H1 (cell line): ENCODE results near the gene PRPF31. TPM values are rescaled to one million over a fixed set of nuclear protein-coding genes. Genes with fewer than 3 reads are reported as not detected.

Source experiments
- CBX8 ChIP-seq: fragments of 300-800, 300-1000 bp; sonication (generic); IDR thresholded peaks from 2 replicates; pipeline ENCODE4 v1.7.1; 2016; ENCODE audit warnings: low read depth, low read length, borderline replicate concordance
- EP300 ChIP-seq, 2 experiments: IDR thresholded peaks; 1 replicate in 1 of 2; 2 replicates in 1 of 2; pipeline ENCODE4 v1.6.1; 2011 to 2012; ENCODE audit warnings: low read depth in 2 of 2, low read length in 2 of 2, mild to moderate bottlenecking in 2 of 2, borderline replicate concordance in 1 of 2, inconsistent platforms in 1 of 2, moderate library complexity in 1 of 2
- EZH2 ChIP-seq: fragments of 200-600 bp; sonication (generic); IDR thresholded peaks from 2 replicates; pipeline ENCODE4 v1.7.1; 2012; ENCODE audit warnings: low read depth, mild to moderate bottlenecking, moderate library complexity, low read length, inconsistent platforms; ENCODE audit not compliant: severe bottlenecking
- KDM4A ChIP-seq: IDR thresholded peaks from one replicate; pipeline ENCODE4 v1.7.1; 2012; ENCODE audit warnings: low read depth, mild to moderate bottlenecking, moderate library complexity, low read length, inconsistent platforms; ENCODE audit not compliant: severe bottlenecking
- PHF8 ChIP-seq: fragments of 200-600 bp; sonication (generic); conservative IDR thresholded peaks from 2 replicates; pipeline ENCODE4 v1.7.1; 2012; ENCODE audit warnings: low read depth, mild to moderate bottlenecking, inconsistent platforms, low read length, moderate library complexity
- POLR2A ChIP-seq, 2 experiments: IDR thresholded peaks; 1 replicate in 1 of 2; 2 replicates in 1 of 2; pipeline ENCODE4 v1.6.1; 2011; ENCODE audit warnings: low read depth in 2 of 2, low read length in 2 of 2, mild to moderate bottlenecking in 2 of 2; ENCODE audit errors: control extremely low read depth in 1 of 2
- RBBP5 ChIP-seq: IDR thresholded peaks from 2 replicates; pipeline ENCODE4 v1.7.1; 2012; ENCODE audit warnings: low read depth, mild to moderate bottlenecking, inconsistent platforms, low read length, moderate library complexity, borderline replicate concordance
- TEAD4 ChIP-seq: IDR thresholded peaks from 2 replicates; pipeline ENCODE4 v1.6.1; 2012; ENCODE audit warnings: low read depth, low read length, inconsistent platforms, mixed read lengths
- polyA plus RNA-seq, 7 experiments: library from polyadenylated mRNA; depleted of rRNA in 3 of 7; stranded (reverse) in 5 of 7; unstranded in 2 of 7; fragments of >200 nt in 5 of 7; fragments of 200-250 nt in 2 of 7; gene quantifications; 1 replicate in 5 of 7; 2 replicates in 1 of 7; 4 replicates in 1 of 7; pipeline versions ENCODE4 v1.2.1 to v1.2.3, GENCODE V29; 2011 to 2013; ENCODE audit warnings: missing spikeins in 2 of 7, mixed read lengths in 2 of 7
- total RNA-seq: library from RNA; stranded (reverse); fragmentation: NEBNext Ultra II Directional; extraction: Animal tissue kit (Norgen Biotek cat#: 25700); gene quantifications from 2 replicates; pipeline ENCODE4 v1.2.1, GENCODE V29; 2021
- TF ChIP-seq, protein P1 (sequence below): IDR thresholded peaks from 2 replicates; pipeline ENCODE4 v1.6.1; 2012; ENCODE audit warnings: inconsistent platforms

The PRPF31 gene
- total and polyA plus RNA-seq, 2 of the 8 experiments (the other 6 are each of a cell fraction or from before 2014, with no cell fraction given) = 51.1 to 97.4 TPM

DNA sequence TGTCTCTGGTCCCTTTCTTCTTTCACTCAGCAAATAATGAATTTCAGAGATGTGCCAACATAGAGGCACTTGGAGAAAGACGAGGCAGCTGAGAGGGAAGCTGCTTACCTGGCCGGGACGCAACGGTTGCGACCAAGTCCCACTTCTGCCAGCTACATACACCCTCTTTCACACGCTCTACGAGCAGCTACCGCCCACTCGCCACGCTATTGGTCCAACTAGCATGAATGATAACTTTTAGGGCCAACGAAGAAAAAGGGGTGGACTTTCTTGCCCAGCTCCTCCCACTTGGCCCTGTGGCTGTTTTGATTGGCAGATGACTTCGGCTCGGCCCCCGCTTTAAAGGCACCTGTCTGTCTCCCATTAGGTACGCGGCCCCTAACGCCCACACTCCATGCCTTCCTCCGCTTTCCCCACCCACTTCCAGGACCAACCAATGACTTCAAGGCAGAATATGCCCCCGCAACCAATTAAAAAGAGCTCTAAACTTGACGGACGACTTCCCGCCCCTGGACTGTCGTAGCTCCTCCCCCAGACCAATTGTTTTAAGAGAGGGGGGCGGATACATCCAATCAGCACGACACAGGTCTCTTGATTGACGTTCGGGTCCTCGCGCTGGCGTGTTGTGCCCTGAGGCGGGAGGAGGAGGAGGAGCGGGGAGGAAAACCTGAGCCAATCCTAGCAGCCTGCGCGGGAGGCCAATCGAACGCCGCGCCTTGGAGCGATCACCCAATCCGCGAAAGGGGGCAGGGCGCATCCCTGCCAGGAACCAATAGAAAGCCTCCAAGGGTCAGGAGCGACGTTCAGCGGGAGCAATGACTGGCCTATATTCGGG is 21.5 kb downstream of the PRPF31 start (continued):
- TF ChIP-seq CBX8 (no peak), PHF8 (no peak), EP300 (IDR thresholded peaks at IDR 0.05; ENCODE audit: borderline replicate concordance in 1 of 2, low read depth in 2 of 2, low read length in 2 of 2) (no peak), TEAD4 (no peak), RBBP5 (no peak), KDM4A (peak; percentile 63), POLR2A (IDR thresholded peaks at IDR 0.05; ENCODE audit: control extremely low read depth in 1 of 2, low read depth in 2 of 2, low read length in 2 of 2) (peak in 1 of 2 experiments; percentile 82; a peak in 2 of 3 replicates), EZH2 (no peak)
- TF ChIP-seq, protein P1, sequence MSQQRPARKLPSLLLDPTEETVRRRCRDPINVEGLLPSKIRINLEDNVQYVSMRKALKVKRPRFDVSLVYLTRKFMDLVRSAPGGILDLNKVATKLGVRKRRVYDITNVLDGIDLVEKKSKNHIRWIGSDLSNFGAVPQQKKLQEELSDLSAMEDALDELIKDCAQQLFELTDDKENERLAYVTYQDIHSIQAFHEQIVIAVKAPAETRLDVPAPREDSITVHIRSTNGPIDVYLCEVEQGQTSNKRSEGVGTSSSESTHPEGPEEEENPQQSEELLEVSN = no peak
